CD4-positive, alpha-beta T cell (primary cell): ENCODE data around the gene CDK2AP2. TPM values are rescaled to one million over a fixed set of nuclear protein-coding genes. Genes with fewer than 3 reads are reported as not detected.
A peak's percentile ranks its signal among the peaks of the same experiment; 100 is the strongest.

Experiments
- ATAC-seq: fragments of 200-7000 bp; cut with Tn5 transposase; one replicate; pipeline ENCODE4 v1.10.0; 2022; ENCODE audit warnings: mild to moderate bottlenecking; ENCODE audit not compliant: poor library complexity
- CTCF ChIA-PET: fragments of 350-600 bp; sonication (Branson Sonifier 250); formaldehyde crosslinking; loops from one replicate; lab custom pipeline; 2021; ENCODE audit warnings: antibody characterized with exemption, inconsistent platforms; lab: Charles Lee
- POLR2A ChIA-PET: fragments of 350-600 bp; sonication (Branson Sonifier 250); formaldehyde crosslinking; loops from one replicate; lab custom pipeline; 2021; ENCODE audit warnings: antibody characterized with exemption, inconsistent platforms; lab: Charles Lee
- DNase-seq, 14 experiments: peaks; one replicate each; pipeline ENCODE4 v3.0.0-alpha.2; 2013 to 2020; ENCODE audit warnings: mixed read lengths in 2 of 14
- H3K27ac ChIP-seq, 2 donors: one replicate each; pipeline versions ENCODE4 v1.5.1 to v1.7.0; 2013; ENCODE audit warnings: low read length in 2 of 2, low read depth in 1 of 2, mild to moderate bottlenecking in 1 of 2
- H3K27me3 ChIP-seq, 2 experiments: 1 replicate in 1 of 2; 2 replicates in 1 of 2; pipeline versions ENCODE4 v1.6.1 to v1.7.0; 2013; ENCODE audit warnings: low read length in 2 of 2, control low read depth in 1 of 2, mild to moderate bottlenecking in 1 of 2, moderate library complexity in 1 of 2; ENCODE audit not compliant: insufficient read depth in 2 of 2, control insufficient read depth in 1 of 2
- H3K36me3 ChIP-seq: one replicate; pipeline ENCODE4 v1.6.1; 2013; ENCODE audit warnings: low read length, control low read depth; ENCODE audit not compliant: insufficient read depth
- H3K4me1 ChIP-seq: one replicate; pipeline ENCODE4 v1.6.1; 2013; ENCODE audit warnings: low read length, control low read depth; ENCODE audit not compliant: insufficient read depth
- H3K4me3 ChIP-seq: one replicate; pipeline ENCODE4 v1.5.1; 2013; ENCODE audit warnings: mild to moderate bottlenecking, low read length, moderate library complexity
- H3K9me3 ChIP-seq, 2 experiments: 1 replicate in 1 of 2; 2 replicates in 1 of 2; pipeline versions ENCODE4 v1.6.1 to v1.7.0; 2013; ENCODE audit warnings: low read length in 2 of 2, mild to moderate bottlenecking in 2 of 2, control low read depth in 1 of 2, moderate library complexity in 1 of 2; ENCODE audit not compliant: control insufficient read depth in 1 of 2, insufficient read depth in 1 of 2
- H3K27ac Mint-ChIP-seq: one replicate; pipeline ENCODE4 v1.8.0; 2020; ENCODE audit warnings: mixed read lengths
- H3K27me3 Mint-ChIP-seq: one replicate; pipeline ENCODE4 v1.8.0; 2021; ENCODE audit warnings: mixed read lengths
- H3K36me3 Mint-ChIP-seq: one replicate; pipeline ENCODE4 v1.8.0; 2021; ENCODE audit warnings: low read depth, mixed read lengths
- H3K4me1 Mint-ChIP-seq: one replicate; pipeline ENCODE4 v1.8.0; 2021; ENCODE audit warnings: low read depth, mixed read lengths
- H3K4me3 Mint-ChIP-seq: one replicate; pipeline ENCODE4 v1.8.0; 2020; ENCODE audit warnings: mild to moderate bottlenecking, mixed read lengths
- H3K9me3 Mint-ChIP-seq: one replicate; pipeline ENCODE4 v1.8.0; 2020; ENCODE audit warnings: mixed read lengths
- CTCF ChIP-seq: fragments of 200-600 bp; IDR thresholded peaks from one replicate; pipeline ENCODE4 v1.8.0; 2022; ENCODE audit warnings: antibody characterized with exemption, mild to moderate bottlenecking
- intact Hi-C, 2 experiments: fragments of 100-400 bp; cut with DNase I in 1 of 2; cut with micrococcal nuclease in 1 of 2; formaldehyde crosslinking; loops; one replicate each; pipeline versions ENCODE4 v1.15.1 to v1.9.0; 2023 to 2025; cut with DNase I, micrococcal nuclease
- total RNA-seq, 174 experiments: library from RNA in 2 of 174; stranded (reverse) in 2 of 174; gene quantifications; one replicate each; pipeline ENCODE4 v1.2.3 and lab custom pipeline; 2021 to 2026

The CDK2AP2 gene
- total RNA-seq, 2 experiments from 2014 or later, result 19.5 to 22.0 TPM

DNA sequence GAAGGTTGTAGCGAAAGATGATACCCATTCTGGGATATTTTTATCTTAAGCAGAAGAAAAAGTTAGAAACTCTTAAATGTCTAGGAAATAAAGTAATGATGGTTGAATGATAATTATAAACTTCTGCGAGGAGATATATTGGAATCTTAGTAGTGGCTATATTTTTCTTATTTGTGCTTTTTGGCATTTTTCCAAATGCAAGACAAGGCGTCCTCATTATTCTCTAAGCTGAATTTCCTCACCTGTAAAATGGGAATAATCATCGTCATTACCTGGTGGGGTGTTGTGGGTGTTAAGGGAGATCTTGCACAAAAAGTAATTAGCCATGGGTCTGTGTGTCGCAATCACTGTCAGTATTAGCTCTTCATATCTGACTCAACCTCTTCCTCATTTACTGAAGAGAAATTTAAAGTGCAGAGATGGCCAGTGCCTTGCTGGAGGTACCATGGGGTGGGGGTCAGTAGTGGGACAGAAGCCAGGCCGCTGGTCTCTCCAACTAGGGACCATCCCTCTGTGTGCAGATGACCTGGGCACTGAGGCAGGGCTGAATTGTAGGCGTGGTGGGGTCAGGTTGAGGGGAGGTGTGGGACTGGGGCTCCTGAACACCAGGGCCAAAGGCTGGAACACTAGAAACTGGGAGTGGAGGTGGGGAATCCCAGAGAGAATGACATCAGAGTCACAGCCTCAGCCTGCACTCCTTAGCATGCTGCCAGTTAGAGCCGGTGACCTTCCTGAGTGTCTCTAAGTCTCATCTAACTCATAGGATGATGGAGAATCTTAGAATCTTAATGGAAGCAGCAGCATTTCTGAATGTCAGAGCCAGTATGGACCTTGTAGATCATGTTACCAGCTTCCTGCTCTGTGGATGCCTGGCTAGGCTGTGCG lies 6.9 kb downstream of the CDK2AP2 start:
- Histone ChIP-seq H3K27ac (no peak overlapping the region), H3K4me3 (no peak overlapping the region), H3K9me3 (no peaks in the 10 kb centered on the region), H3K4me1 (peaks cover 38% of the 10 kb centered on the region), H3K36me3 (peaks cover 64% of the 10 kb centered on the region), H3K27me3 (no peaks in the 10 kb centered on the region)
- no peak for TF ChIP-seq CTCF
- H3K4me1 Mint-ChIP-seq, result peaks cover 34% of the 10 kb centered on the region
- CTCF ChIA-PET, result no interaction called here
- intact Hi-C loops, result loop anchor here in 1 of 2 experiments (10.0 kb wide), 1 partner anchor 256 kb away; no protein-coding TSS in a partner anchor
- H3K27ac Mint-ChIP-seq, result peak overlapping the region; percentile 20
- peak overlapping the region; percentile 67 for H3K4me3 Mint-ChIP-seq
- DNase-seq, result peak in 1 of 14 experiments; percentile 29
- POLR2A ChIA-PET, result interaction anchor here (1.5 kb wide), 1 partner anchor 18 kb away, joined by 6 read pairs; the partner anchor contains the start of gene AIP
- no peaks in the 10 kb centered on the region for H3K9me3 Mint-ChIP-seq
- H3K36me3 Mint-ChIP-seq, result peaks cover 47% of the 10 kb centered on the region
- no peak for ATAC-seq
- no peaks in the 10 kb centered on the region for H3K27me3 Mint-ChIP-seq

DNA sequence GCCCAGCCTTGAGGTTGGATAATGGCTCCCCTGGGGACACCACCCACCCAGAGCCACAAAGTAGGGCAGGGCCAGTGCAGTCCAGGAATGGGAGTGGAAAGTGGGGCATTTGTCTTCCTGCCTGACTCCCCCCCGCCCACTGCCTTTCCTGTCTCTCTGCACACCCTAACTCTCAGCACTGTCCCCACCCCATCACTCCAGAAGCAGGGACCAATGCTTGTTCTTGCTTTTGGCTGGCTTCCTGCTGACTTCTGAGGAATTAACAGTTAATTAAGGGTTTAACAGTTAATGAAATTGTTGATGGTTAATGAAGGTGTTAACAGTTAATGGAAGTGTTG lies 7.5 kb downstream of the CDK2AP2 start:
- Histone ChIP-seq H3K27ac (no peak overlapping the region), H3K4me3 (no peak overlapping the region), H3K4me1 (peaks cover 31% of the 10 kb centered on the region), H3K36me3 (peaks cover 70% of the 10 kb centered on the region), H3K9me3 (no peaks in the 10 kb centered on the region), H3K27me3 (no peaks in the 10 kb centered on the region)
- DNase-seq (no peak), ATAC-seq (no peak)
- ChIA-PET POLR2A (no interaction called here), CTCF (no interaction called here)
- H3K27me3 Mint-ChIP-seq, result no peaks in the 10 kb centered on the region
- no peak overlapping the region for H3K4me3 Mint-ChIP-seq
- H3K9me3 Mint-ChIP-seq, result no peaks in the 10 kb centered on the region
- intact Hi-C loops, result loop anchor here in 1 of 2 experiments (10.0 kb wide), 1 partner anchor 256 kb away; no protein-coding TSS in a partner anchor
- peaks cover 47% of the 10 kb centered on the region for H3K36me3 Mint-ChIP-seq
- TF ChIP-seq CTCF, result no peak
- peak overlapping the region; percentile 20 for H3K27ac Mint-ChIP-seq
- peaks cover 28% of the 10 kb centered on the region for H3K4me1 Mint-ChIP-seq

DNA sequence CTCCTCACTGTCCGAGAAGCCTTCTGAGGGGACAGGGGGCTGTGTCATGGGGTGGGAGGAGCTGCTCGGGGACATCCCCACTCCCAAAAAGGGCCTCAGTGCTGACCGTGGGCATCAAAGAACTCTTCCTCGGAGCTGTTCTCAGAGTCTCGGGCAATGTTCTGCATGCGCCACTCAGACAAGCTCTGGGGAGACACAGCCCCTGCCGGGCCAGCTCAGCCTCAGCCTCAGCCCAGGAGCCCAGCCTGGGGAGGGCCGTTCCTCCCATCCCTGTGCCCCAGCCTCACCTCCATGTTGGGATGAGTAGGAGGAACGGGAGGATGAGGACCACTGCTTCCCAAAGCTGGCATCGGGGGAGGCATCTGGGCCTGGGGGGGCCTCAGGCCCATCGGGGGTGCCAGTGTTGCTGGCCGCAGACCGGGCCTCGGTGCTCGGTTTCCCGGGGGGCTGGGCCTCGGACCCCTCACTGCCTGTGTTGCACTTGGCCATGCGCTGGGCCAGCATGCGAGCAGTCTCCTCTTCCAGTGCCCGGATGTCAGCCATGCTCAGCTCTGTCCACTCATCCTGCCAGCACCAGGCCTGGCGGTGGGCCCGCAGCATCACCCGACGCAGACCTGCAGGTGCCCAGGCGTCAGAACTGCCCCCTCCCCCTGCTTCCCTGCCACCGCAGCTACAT lies 8.0 kb downstream of the CDK2AP2 start:
- ATAC-seq, result no peak
- ChIA-PET CTCF (no interaction called here), POLR2A (no interaction called here)
- no peak for TF ChIP-seq CTCF
- Mint-ChIP-seq H3K27me3 (no peaks in the 10 kb centered on the region), H3K27ac (no peak overlapping the region), H3K4me1 (peaks cover 26% of the 10 kb centered on the region), H3K9me3 (no peaks in the 10 kb centered on the region), H3K4me3 (no peak overlapping the region), H3K36me3 (peaks cover 49% of the 10 kb centered on the region)
- peak in 1 of 14 experiments; percentile 21 for DNase-seq
- intact Hi-C loops, result loop anchor here in 1 of 2 experiments (10.0 kb wide), 1 partner anchor 255 kb away; no protein-coding TSS in a partner anchor
- Histone ChIP-seq H3K27me3 (no peaks in the 10 kb centered on the region), H3K4me3 (no peak overlapping the region), H3K27ac (no peak overlapping the region), H3K4me1 (peaks cover 29% of the 10 kb centered on the region), H3K36me3 (peaks cover 75% of the 10 kb centered on the region), H3K9me3 (no peaks in the 10 kb centered on the region)
